ENCODE results near the gene GPR179. TPM values are rescaled to one million over a fixed set of nuclear protein-coding genes. Genes with fewer than 3 reads are reported as not detected.

The GPR179 gene
- total RNA-seq, 1 experiment from 2014 or later = 0.17 TPM

DNA sequence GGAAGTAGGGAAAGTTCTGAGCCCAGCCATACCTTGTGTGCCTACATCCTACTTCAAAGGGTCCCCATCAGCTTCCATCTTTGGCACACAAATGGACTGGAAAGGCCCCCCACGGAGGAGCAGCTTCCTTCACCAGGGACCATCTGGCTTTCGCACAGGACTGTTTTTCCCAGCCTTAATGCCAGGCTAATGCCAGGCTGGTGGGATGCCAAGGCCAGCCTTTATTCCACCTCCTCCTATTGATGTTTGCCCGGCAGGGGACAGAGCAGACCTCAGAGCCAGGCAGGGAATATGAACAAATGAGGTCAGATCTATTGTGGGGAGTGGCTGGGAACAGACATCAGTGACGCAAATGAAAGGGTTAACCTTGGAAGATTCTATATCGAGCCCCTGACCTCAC is 5.7 kb downstream of the GPR179 start:
- H3K9me3 ChIP-seq (ENCODE audit: control insufficient read depth in 1 of 2, insufficient read depth in 1 of 2, low read depth in 1 of 2, low read length in 2 of 2) = no peaks in the 10 kb centered on the region
- BruUV-seq (replicated peaks) = no TSS peak
- intact Hi-C loops (cut with micrococcal nuclease) = no loop called here
- no peak overlapping the region for H3K9ac ChIP-seq (ENCODE audit: low read length)
- H4K20me1 ChIP-seq (ENCODE audit: insufficient read depth) = no peaks in the 10 kb centered on the region
- H3K4me1 ChIP-seq (ENCODE audit: control insufficient read depth in 1 of 2, insufficient read depth in 2 of 2, low read length in 2 of 2) = peaks cover 5 to 7% of the 10 kb centered on the region in 2 experiments; a peak in 3 of 4 replicates
- ChIA-PET CTCF (no interaction called here), RAD21 (ENCODE audit: low non-redundant PET in 1 of 2, low total read pairs in 2 of 2, uncharacterized antibody in 2 of 2, unreplicated experiment in 2 of 2) (interaction anchor here in 1 of 2 experiments (0.6 kb wide), 1 partner anchor 70 kb away, joined by 3 read pairs; no protein-coding TSS in a partner anchor), POLR2A (no interaction called here)
- TF ChIP-seq POLR2A (IDR thresholded peaks at IDR 0.05; ENCODE audit: borderline replicate concordance, extremely low read depth, insufficient read depth, insufficient read length) = no peak
- no peak for TF ChIP-seq EGR1 (IDR thresholded peaks at IDR 0.05; ENCODE audit: low read depth)
- TF ChIP-seq SIN3A (IDR thresholded peaks at IDR 0.05; ENCODE audit: low read depth) = no peak
- no peak for TF ChIP-seq ZFX (IDR thresholded peaks at IDR 0.05)
- no peak for TF ChIP-seq EZH2phosphoT487 (IDR thresholded peaks at IDR 0.05; ENCODE audit: borderline replicate concordance)
- no peak for TF ChIP-seq CEBPB (IDR thresholded peaks at IDR 0.05; ENCODE audit: low read depth)
- TF ChIP-seq, protein P1, sequence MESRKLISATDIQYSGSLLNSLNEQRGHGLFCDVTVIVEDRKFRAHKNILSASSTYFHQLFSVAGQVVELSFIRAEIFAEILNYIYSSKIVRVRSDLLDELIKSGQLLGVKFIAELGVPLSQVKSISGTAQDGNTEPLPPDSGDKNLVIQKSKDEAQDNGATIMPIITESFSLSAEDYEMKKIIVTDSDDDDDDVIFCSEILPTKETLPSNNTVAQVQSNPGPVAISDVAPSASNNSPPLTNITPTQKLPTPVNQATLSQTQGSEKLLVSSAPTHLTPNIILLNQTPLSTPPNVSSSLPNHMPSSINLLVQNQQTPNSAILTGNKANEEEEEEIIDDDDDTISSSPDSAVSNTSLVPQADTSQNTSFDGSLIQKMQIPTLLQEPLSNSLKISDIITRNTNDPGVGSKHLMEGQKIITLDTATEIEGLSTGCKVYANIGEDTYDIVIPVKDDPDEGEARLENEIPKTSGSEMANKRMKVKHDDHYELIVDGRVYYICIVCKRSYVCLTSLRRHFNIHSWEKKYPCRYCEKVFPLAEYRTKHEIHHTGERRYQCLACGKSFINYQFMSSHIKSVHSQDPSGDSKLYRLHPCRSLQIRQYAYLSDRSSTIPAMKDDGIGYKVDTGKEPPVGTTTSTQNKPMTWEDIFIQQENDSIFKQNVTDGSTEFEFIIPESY (IDR thresholded peaks at IDR 0.05; ENCODE audit: extremely low read depth, insufficient replicate concordance, low read length) = no peak
- no peak for TF ChIP-seq TCF7L2 (IDR thresholded peaks at IDR 0.05; ENCODE audit: borderline replicate concordance, extremely low read depth, insufficient read depth, insufficient read length)
- no peak for TF ChIP-seq SP1 (IDR thresholded peaks at IDR 0.05; ENCODE audit: low read depth)
- no peak for TF ChIP-seq SRF (IDR thresholded peaks at IDR 0.05; ENCODE audit: low read depth)
- no peak for TF ChIP-seq ELF1 (IDR thresholded peaks at IDR 0.05; ENCODE audit: borderline replicate concordance, low read depth)
- TF ChIP-seq, protein P2, sequence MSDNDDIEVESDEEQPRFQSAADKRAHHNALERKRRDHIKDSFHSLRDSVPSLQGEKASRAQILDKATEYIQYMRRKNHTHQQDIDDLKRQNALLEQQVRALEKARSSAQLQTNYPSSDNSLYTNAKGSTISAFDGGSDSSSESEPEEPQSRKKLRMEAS (IDR thresholded peaks at IDR 0.05) = no peak
- no peak for TF ChIP-seq CBX3 (IDR thresholded peaks at IDR 0.05; ENCODE audit: low read depth)
- TF ChIP-seq, protein P3, sequence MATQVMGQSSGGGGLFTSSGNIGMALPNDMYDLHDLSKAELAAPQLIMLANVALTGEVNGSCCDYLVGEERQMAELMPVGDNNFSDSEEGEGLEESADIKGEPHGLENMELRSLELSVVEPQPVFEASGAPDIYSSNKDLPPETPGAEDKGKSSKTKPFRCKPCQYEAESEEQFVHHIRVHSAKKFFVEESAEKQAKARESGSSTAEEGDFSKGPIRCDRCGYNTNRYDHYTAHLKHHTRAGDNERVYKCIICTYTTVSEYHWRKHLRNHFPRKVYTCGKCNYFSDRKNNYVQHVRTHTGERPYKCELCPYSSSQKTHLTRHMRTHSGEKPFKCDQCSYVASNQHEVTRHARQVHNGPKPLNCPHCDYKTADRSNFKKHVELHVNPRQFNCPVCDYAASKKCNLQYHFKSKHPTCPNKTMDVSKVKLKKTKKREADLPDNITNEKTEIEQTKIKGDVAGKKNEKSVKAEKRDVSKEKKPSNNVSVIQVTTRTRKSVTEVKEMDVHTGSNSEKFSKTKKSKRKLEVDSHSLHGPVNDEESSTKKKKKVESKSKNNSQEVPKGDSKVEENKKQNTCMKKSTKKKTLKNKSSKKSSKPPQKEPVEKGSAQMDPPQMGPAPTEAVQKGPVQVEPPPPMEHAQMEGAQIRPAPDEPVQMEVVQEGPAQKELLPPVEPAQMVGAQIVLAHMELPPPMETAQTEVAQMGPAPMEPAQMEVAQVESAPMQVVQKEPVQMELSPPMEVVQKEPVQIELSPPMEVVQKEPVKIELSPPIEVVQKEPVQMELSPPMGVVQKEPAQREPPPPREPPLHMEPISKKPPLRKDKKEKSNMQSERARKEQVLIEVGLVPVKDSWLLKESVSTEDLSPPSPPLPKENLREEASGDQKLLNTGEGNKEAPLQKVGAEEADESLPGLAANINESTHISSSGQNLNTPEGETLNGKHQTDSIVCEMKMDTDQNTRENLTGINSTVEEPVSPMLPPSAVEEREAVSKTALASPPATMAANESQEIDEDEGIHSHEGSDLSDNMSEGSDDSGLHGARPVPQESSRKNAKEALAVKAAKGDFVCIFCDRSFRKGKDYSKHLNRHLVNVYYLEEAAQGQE (IDR thresholded peaks at IDR 0.05; ENCODE audit: low read depth) = no peak
- no peak for TF ChIP-seq YY1 (IDR thresholded peaks at IDR 0.05; ENCODE audit: extremely low read depth, insufficient replicate concordance, low read depth, low read length)
- no peak for TF ChIP-seq FOSL1 (IDR thresholded peaks at IDR 0.05; ENCODE audit: low read depth)
- no peak for TF ChIP-seq JUND (IDR thresholded peaks at IDR 0.05)
- TF ChIP-seq, protein P4, sequence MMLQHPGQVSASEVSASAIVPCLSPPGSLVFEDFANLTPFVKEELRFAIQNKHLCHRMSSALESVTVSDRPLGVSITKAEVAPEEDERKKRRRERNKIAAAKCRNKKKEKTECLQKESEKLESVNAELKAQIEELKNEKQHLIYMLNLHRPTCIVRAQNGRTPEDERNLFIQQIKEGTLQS (IDR thresholded peaks at IDR 0.05) = no peak
- TF ChIP-seq EZH2 (IDR thresholded peaks at IDR 0.05) = no peak
- no peak overlapping the region for H3K4me2 ChIP-seq (ENCODE audit: low read length)
- no peaks in the 10 kb centered on the region for H3K27me3 ChIP-seq (ENCODE audit: insufficient read depth, low read length)
- no peaks in the 10 kb centered on the region for H3K36me3 ChIP-seq (ENCODE audit: control insufficient read depth in 1 of 2, insufficient read depth in 2 of 2, low read length in 2 of 2)
- no peaks in the 10 kb centered on the region for H3K79me2 ChIP-seq (ENCODE audit: insufficient read depth, low read length)
- no peak overlapping the region for H3K27ac ChIP-seq (ENCODE audit: low read depth, low read length)
- no peak for ATAC-seq
- no peak overlapping the region for H3K4me3 ChIP-seq (replicated peaks in 1 of 2; ENCODE audit: low read depth in 1 of 2, low read length in 2 of 2)
- no peaks in the 10 kb centered on the region for H3K9me2 ChIP-seq (ENCODE audit: insufficient read depth)
- H2AFZ ChIP-seq (ENCODE audit: low read depth, low read length, poor library complexity, severe bottlenecking) = no peak overlapping the region
- no peak for DNase-seq (ENCODE audit: low read depth, low spot score)

Measured in HCT116 (cell line).